HepG2 (cell line): Measurements from ENCODE around the gene GAPT. TPM values are rescaled to one million over a fixed set of nuclear protein-coding genes. Genes with fewer than 3 reads are reported as not detected.

ENCODE experiments used
- ATAC-seq: fragments of 200-7000 bp; cut with Tn5 transposase; 3 replicates; pipeline ENCODE4 v1.9.1; 2020; ENCODE audit warnings: mild to moderate bottlenecking, moderate library complexity
- BruUV-seq: library from RNA; stranded (reverse); fragments of 400-500 nt; replicated peaks from 2 replicates; lab custom pipeline; 2021; lab: Mats Ljungman, UMichigan
- CTCF ChIA-PET: fragments of 300-600 bp; formaldehyde crosslinking; extraction: SDS; loops from one replicate; lab custom pipeline; 2021; ENCODE audit warnings: low total read pairs, inconsistent platforms, low intra/inter-chr PET ratio; lab: Yijun Ruan, JAX
- POLR2A ChIA-PET: fragments of 350-600 bp; sonication (Branson Sonifier 250); formaldehyde crosslinking; loops from one replicate; lab custom pipeline; 2020; ENCODE audit warnings: antibody characterized with exemption, inconsistent platforms; lab: Yijun Ruan, JAX
- DNase-seq: peaks from one replicate; pipeline ENCODE4 v3.0.0-alpha.2; 2015; ENCODE audit warnings: low spot score
- FAIRE-seq: peaks from 3 replicates; lab custom pipeline; 2011; peaks lifted over from hg19 to GRCh38; lab: Jason Lieb, UNC
- H2AFZ ChIP-seq: one replicate; pipeline ENCODE4 v1.6.1; 2011; ENCODE audit warnings: low read length, inconsistent platforms
- H3K27ac ChIP-seq: fragments of 300-600 bp; 3 replicates; pipeline ENCODE4 v1.8.0; 2011; ENCODE audit warnings: mixed run types, mild to moderate bottlenecking, mixed read lengths, low read length, inconsistent platforms; ENCODE audit not compliant: insufficient read depth; ENCODE audit errors: extremely low read length
- H3K27me3 ChIP-seq, 2 experiments: fragments of 200-600 bp in 1 of 2; 2 replicates in 1 of 2; 3 replicates in 1 of 2; pipeline versions ENCODE4 v1.6.0 to v1.8.0; 2011; ENCODE audit warnings: low read length in 2 of 2, mild to moderate bottlenecking in 2 of 2, moderate library complexity in 2 of 2, inconsistent platforms in 1 of 2; ENCODE audit not compliant: insufficient read depth in 2 of 2, control insufficient read depth in 1 of 2
- H3K36me3 ChIP-seq, 2 experiments: fragments of 200-600 bp in 1 of 2; replicated peaks in 1 of 2; 2 replicates in 1 of 2; 3 replicates in 1 of 2; pipeline versions ENCODE4 v1.5.1 to v1.8.0; 2011; ENCODE audit warnings: low read length in 2 of 2, inconsistent platforms in 1 of 2; ENCODE audit not compliant: insufficient read depth in 2 of 2, control insufficient read depth in 1 of 2
- H3K4me1 ChIP-seq: 2 replicates; pipeline ENCODE4 v1.5.1; 2012; ENCODE audit warnings: low read length, inconsistent platforms; ENCODE audit not compliant: insufficient read depth
- H3K4me2 ChIP-seq: 2 replicates; pipeline ENCODE4 v1.6.0; 2011; ENCODE audit warnings: low read depth, low read length, inconsistent platforms
- H3K4me3 ChIP-seq, 3 experiments: fragments of 200-600 bp in 1 of 3; sonication (generic), shearing (Covaris generic) in 1 of 3; replicated peaks in 1 of 3; 2 replicates each; pipeline ENCODE4 v1.5.1; 2011 to 2016; ENCODE audit warnings: low read length in 3 of 3, inconsistent platforms in 2 of 3, low read depth in 2 of 3, mild to moderate bottlenecking in 2 of 3, control low read depth in 1 of 3, mixed read lengths in 1 of 3; ENCODE audit not compliant: insufficient read depth in 1 of 3
- H3K79me2 ChIP-seq: one replicate; pipeline ENCODE4 v1.6.1; 2011; ENCODE audit warnings: low read length, inconsistent platforms; ENCODE audit not compliant: insufficient read depth
- H3K9ac ChIP-seq: 2 replicates; pipeline ENCODE4 v1.6.0; 2011; ENCODE audit warnings: mild to moderate bottlenecking, low read depth, low read length, inconsistent platforms; ENCODE audit not compliant: insufficient read depth
- H3K9me3 ChIP-seq: 2 replicates; pipeline ENCODE4 v1.5.1; 2012; ENCODE audit warnings: mild to moderate bottlenecking, low read length
- H4K20me1 ChIP-seq: 2 replicates; pipeline ENCODE4 v1.6.0; 2011; ENCODE audit warnings: inconsistent platforms, mild to moderate bottlenecking, low read length, moderate library complexity; ENCODE audit not compliant: insufficient read depth
- ADNP ChIP-seq: sonication (generic); formaldehyde crosslinking; IDR thresholded peaks from 2 replicates; pipeline ENCODE4 v1.4.0; 2020; ENCODE audit warnings: missing genetic modification reagents
- GATA4 ChIP-seq: sonication (generic); IDR thresholded peaks from 2 replicates; pipeline ENCODE4 v1.6.1; 2016; ENCODE audit warnings: antibody characterized with exemption, low read depth, borderline replicate concordance
- HNRNPLL ChIP-seq: fragments of 200-400 bp; formaldehyde crosslinking; IDR thresholded peaks from 2 replicates; pipeline ENCODE4 v1.6.1; 2017; ENCODE audit warnings: mild to moderate bottlenecking, low read depth, low read length; ENCODE audit not compliant: poor library complexity, severe bottlenecking
- NR1H2 ChIP-seq: sonication (generic); formaldehyde crosslinking; IDR thresholded peaks from 2 replicates; pipeline ENCODE4 v1.8.1; 2022; ENCODE audit warnings: low read depth, missing genetic modification reagents, borderline replicate concordance
- POLR2AphosphoS5 ChIP-seq: IDR thresholded peaks from 2 replicates; pipeline ENCODE4 v1.6.1; 2012; ENCODE audit warnings: low read depth, low read length
- ZNF263 ChIP-seq: sonication (generic); formaldehyde crosslinking; IDR thresholded peaks from 2 replicates; pipeline ENCODE4 v1.4.0; 2020; ENCODE audit warnings: missing genetic modification reagents
- ZNF569 ChIP-seq: sonication (generic); formaldehyde crosslinking; IDR thresholded peaks from 2 replicates; pipeline ENCODE4 v1.5.0; 2020; ENCODE audit warnings: mild to moderate bottlenecking, missing genetic modification reagents, moderate library complexity, borderline replicate concordance
- ZNF841 ChIP-seq: sonication (generic); formaldehyde crosslinking; IDR thresholded peaks from 2 replicates; pipeline ENCODE4 v1.8.1; 2023; ENCODE audit warnings: missing genetic modification reagents, borderline replicate concordance
- ZSCAN12 ChIP-seq: sonication (generic); formaldehyde crosslinking; IDR thresholded peaks from 2 replicates; pipeline ENCODE4 v1.9.0; 2021; ENCODE audit warnings: mild to moderate bottlenecking, missing genetic modification reagents
- WGBS: methylation state at CpG from one replicate; pipeline ENCODE4 v1.1.6; 2017; ENCODE audit warnings: low lambda C conversion rate; 5-methylcytosine and 5-hydroxymethylcytosine counted together
- in situ Hi-C: cut with HindIII; loops from 2 replicates; pipeline ENCODE4 v1.10.0; 2017; ENCODE audit warnings: low pct_unique_long_range_greater_than_20kb; ENCODE audit not compliant: extremely low pct_ligation_motif_present
- intact Hi-C: fragments of 100-400 bp; cut with micrococcal nuclease; formaldehyde crosslinking; loops from one replicate; pipeline ENCODE4 v1.10.0; 2022; ENCODE audit not compliant: unreplicated experiment
- polyA plus RNA-seq, 8 experiments: library from polyadenylated mRNA; depleted of rRNA in 3 of 8; stranded (reverse) in 7 of 8; unstranded in 1 of 8; fragments of >200 nt; fragmentation: Illumina TruSeq in 4 of 8; extraction: Trizol in 4 of 8; gene quantifications; 2 replicates each; pipeline versions ENCODE4 v1.2.1 to v1.2.3, GENCODE V29; 2011 to 2016; ENCODE audit warnings: low read depth in 4 of 8, missing spikeins in 1 of 8, mixed read lengths in 1 of 8; ENCODE audit not compliant: insufficient read depth in 1 of 8
- total RNA-seq, 5 experiments: library from RNA; depleted of rRNA; stranded (reverse); fragments of >200 nt; fragmentation: Illumina TruSeq; extraction: Trizol; gene quantifications; 2 replicates each; pipeline ENCODE4 v1.2.3, GENCODE V29; 2016; ENCODE audit warnings: low read depth in 1 of 5
- TF ChIP-seq, protein P1 (sequence below): sonication (generic); formaldehyde crosslinking; IDR thresholded peaks from 2 replicates; pipeline ENCODE4 v1.5.0; 2020; ENCODE audit warnings: missing genetic modification reagents
- TF ChIP-seq, protein P2 (sequence below): sonication (generic); formaldehyde crosslinking; IDR thresholded peaks from 2 replicates; pipeline ENCODE4 v1.5.0; 2020; ENCODE audit warnings: mild to moderate bottlenecking, missing genetic modification reagents
- TF ChIP-seq, protein P3 (sequence below): sonication (generic); formaldehyde crosslinking; IDR thresholded peaks from 2 replicates; pipeline ENCODE4 v1.5.1; 2020; ENCODE audit warnings: mild to moderate bottlenecking, moderate library complexity, missing genetic modification reagents
- TF ChIP-seq, protein P4 (sequence below): sonication (generic); formaldehyde crosslinking; IDR thresholded peaks from 2 replicates; pipeline ENCODE4 v1.5.1; 2020; ENCODE audit warnings: missing genetic modification reagents, mild to moderate bottlenecking, borderline replicate concordance
- TF ChIP-seq, protein P5 (sequence below): sonication (generic); formaldehyde crosslinking; IDR thresholded peaks from 2 replicates; pipeline ENCODE4 v1.5.0; 2020; ENCODE audit warnings: missing genetic modification reagents, mild to moderate bottlenecking, borderline replicate concordance
- TF ChIP-seq, protein P6 (sequence below): IDR thresholded peaks from 2 replicates; pipeline ENCODE4 v1.6.1; 2018; ENCODE audit warnings: missing genetic modification reagents

The GAPT gene
- total and polyA plus RNA-seq, 2 of the 13 experiments (the other 11 are each of a cell fraction or from before 2014, with no cell fraction given): not detected

DNA sequence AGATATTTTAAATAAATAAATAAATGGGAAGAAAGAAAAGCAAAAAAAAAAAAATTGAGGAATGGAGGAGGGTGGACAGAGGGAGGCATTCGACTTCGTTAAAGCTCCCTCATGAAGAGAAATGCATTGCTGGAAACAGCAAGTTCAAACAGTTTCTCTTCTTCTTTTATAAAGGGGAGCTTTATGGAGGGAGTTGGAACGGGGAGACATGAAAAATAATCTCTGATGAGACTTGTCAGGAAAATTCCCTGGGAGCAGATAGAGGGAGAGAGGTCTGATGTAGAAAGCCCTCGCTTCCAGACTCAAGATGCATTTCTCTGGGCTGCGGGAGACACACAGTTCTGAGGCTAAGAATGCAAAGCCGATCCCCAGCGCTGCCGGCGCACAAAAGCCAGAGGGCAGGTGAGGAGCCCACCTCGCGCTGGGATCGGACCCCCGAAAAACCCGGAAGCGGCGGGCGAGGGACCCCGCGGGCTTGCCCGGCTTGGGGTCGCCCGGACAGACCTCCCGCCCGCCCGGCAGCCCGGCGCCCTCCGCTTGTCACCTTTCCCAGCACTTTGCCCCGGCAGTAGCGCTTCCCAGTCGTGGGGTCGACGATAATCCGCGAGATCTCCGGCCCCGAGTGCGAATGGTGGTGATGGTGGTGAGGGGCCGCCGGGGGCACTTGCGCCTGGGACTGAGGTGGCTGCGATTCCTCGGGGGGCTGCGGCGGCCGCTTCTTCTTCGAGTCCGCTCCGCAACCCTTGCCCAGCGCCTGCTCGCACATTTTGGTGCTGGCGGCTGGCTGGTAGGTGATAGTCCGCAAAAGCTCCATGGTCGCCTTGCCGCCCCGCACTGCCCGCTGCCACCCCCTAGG, 31.9 kb upstream of the GAPT start:
- ATAC-seq (peak; percentile 25), FAIRE-seq (no peak), DNase-seq (peak; percentile 1)
- no peaks in the 10 kb centered on the region for H3K9me3 ChIP-seq
- BruUV-seq: no TSS peak
- peak overlapping the region; percentile 71 to 79 (median 72) for H3K4me3 ChIP-seq
- no peak overlapping the region for H2AFZ ChIP-seq
- no peaks in the 10 kb centered on the region for H4K20me1 ChIP-seq
- peaks cover 11% of the 10 kb centered on the region for H3K79me2 ChIP-seq
- H3K36me3 ChIP-seq: peaks cover 3 to 11% of the 10 kb centered on the region in 2 experiments; a peak in 3 of 5 replicates
- in situ Hi-C loops: loop anchor here (5.0 to 25.0 kb wide), 5 partner anchors 572 to 1162 kb away; no protein-coding TSS in a partner anchor
- peak overlapping the region; percentile 73 for H3K27ac ChIP-seq
- H3K9ac ChIP-seq: peak overlapping the region; percentile 79
- H3K4me1 ChIP-seq: peaks cover 45% of the 10 kb centered on the region
- CTCF ChIA-PET: interaction anchor here (1.9 kb wide), 1 partner anchor 960 kb away, joined by 9 read pairs; no protein-coding TSS in a partner anchor
- no peaks in the 10 kb centered on the region; a peak in 1 of 5 replicates for H3K27me3 ChIP-seq
- WGBS: 4% methylated on average over 11 of the region's 57 CpGs
- POLR2A ChIA-PET: interaction anchor here (1.8 to 5.0 kb wide), 2 partner anchors 809 to 960 kb away, joined by 9 to 22 read pairs; no protein-coding TSS in a partner anchor
- peak overlapping the region; percentile 69 for H3K4me2 ChIP-seq
- intact Hi-C loops: no loop called here
- TF ChIP-seq HNRNPLL (peak; percentile 34), POLR2AphosphoS5 (no peak), NR1H2 (CRISPR knock-in tag) (no peak), ADNP (CRISPR knock-in tag) (no peak), ZNF263 (CRISPR knock-in tag) (no peak), GATA4 (no peak; the same call in 1 of the 2 replicates), ZNF569 (no peak), ZNF841 (CRISPR knock-in tag) (no peak), ZSCAN12 (CRISPR knock-in tag) (no peak)
- TF ChIP-seq, protein P1, sequence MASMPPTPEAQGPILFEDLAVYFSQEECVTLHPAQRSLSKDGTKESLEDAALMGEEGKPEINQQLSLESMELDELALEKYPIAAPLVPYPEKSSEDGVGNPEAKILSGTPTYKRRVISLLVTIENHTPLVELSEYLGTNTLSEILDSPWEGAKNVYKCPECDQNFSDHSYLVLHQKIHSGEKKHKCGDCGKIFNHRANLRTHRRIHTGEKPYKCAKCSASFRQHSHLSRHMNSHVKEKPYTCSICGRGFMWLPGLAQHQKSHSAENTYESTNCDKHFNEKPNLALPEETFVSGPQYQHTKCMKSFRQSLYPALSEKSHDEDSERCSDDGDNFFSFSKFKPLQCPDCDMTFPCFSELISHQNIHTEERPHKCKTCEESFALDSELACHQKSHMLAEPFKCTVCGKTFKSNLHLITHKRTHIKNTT: no peak
- TF ChIP-seq, protein P2, sequence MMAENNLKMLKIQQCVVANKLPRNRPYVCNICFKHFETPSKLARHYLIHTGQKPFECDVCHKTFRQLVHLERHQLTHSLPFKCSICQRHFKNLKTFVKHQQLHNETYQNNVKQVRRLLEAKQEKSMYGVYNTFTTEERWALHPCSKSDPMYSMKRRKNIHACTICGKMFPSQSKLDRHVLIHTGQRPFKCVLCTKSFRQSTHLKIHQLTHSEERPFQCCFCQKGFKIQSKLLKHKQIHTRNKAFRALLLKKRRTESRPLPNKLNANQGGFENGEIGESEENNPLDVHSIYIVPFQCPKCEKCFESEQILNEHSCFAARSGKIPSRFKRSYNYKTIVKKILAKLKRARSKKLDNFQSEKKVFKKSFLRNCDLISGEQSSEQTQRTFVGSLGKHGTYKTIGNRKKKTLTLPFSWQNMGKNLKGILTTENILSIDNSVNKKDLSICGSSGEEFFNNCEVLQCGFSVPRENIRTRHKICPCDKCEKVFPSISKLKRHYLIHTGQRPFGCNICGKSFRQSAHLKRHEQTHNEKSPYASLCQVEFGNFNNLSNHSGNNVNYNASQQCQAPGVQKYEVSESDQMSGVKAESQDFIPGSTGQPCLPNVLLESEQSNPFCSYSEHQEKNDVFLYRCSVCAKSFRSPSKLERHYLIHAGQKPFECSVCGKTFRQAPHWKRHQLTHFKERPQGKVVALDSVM (CRISPR knock-in tag): no peak
- TF ChIP-seq, protein P3, sequence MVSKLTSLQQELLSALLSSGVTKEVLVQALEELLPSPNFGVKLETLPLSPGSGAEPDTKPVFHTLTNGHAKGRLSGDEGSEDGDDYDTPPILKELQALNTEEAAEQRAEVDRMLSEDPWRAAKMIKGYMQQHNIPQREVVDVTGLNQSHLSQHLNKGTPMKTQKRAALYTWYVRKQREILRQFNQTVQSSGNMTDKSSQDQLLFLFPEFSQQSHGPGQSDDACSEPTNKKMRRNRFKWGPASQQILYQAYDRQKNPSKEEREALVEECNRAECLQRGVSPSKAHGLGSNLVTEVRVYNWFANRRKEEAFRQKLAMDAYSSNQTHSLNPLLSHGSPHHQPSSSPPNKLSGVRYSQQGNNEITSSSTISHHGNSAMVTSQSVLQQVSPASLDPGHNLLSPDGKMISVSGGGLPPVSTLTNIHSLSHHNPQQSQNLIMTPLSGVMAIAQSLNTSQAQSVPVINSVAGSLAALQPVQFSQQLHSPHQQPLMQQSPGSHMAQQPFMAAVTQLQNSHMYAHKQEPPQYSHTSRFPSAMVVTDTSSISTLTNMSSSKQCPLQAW (CRISPR knock-in tag): 0 out of 2 replicates have a peak, but pooled peaks have one; percentile 51
- TF ChIP-seq, protein P4, sequence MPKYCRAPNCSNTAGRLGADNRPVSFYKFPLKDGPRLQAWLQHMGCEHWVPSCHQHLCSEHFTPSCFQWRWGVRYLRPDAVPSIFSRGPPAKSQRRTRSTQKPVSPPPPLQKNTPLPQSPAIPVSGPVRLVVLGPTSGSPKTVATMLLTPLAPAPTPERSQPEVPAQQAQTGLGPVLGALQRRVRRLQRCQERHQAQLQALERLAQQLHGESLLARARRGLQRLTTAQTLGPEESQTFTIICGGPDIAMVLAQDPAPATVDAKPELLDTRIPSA (CRISPR knock-in tag): 0 out of 2 replicates have a peak, but pooled peaks have one; percentile 18
- TF ChIP-seq, protein P5, sequence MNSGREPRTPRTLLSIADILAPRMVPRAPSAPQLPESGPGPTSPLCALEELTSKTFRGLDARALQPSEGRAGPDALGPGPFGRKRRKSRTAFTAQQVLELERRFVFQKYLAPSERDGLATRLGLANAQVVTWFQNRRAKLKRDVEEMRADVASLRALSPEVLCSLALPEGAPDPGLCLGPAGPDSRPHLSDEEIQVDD (CRISPR knock-in tag): no peak
- TF ChIP-seq, protein P6, sequence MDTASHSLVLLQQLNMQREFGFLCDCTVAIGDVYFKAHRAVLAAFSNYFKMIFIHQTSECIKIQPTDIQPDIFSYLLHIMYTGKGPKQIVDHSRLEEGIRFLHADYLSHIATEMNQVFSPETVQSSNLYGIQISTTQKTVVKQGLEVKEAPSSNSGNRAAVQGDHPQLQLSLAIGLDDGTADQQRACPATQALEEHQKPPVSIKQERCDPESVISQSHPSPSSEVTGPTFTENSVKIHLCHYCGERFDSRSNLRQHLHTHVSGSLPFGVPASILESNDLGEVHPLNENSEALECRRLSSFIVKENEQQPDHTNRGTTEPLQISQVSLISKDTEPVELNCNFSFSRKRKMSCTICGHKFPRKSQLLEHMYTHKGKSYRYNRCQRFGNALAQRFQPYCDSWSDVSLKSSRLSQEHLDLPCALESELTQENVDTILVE (CRISPR knock-in tag): no peak
